Sigmoid colon (tissue), 7 donors: ENCODE measurements around the gene SLC25A34. TPM values are rescaled to one million over a fixed set of nuclear protein-coding genes. Genes with fewer than 3 reads are reported as not detected.

Experiments used
- DNase-seq: peaks from one replicate; pipeline ENCODE4 v3.0.0-alpha.2; 2019
- H3K27ac ChIP-seq, 4 donors: fragments of 200-600 bp; sonication (generic); one replicate each; pipeline ENCODE4 v1.5.1; 2016 to 2019; ENCODE audit warnings: mild to moderate bottlenecking in 1 of 4
- H3K27me3 ChIP-seq, 3 donors: fragments of 200-600 bp; sonication (generic); one replicate each; pipeline ENCODE4 v1.5.1; 2019; ENCODE audit warnings: mild to moderate bottlenecking in 1 of 3
- H3K36me3 ChIP-seq, 4 donors: fragments of 200-600 bp; sonication (generic); one replicate each; pipeline ENCODE4 v1.5.1; 2016 to 2019
- H3K4me1 ChIP-seq, 4 donors: fragments of 200-600 bp; sonication (generic); one replicate each; pipeline ENCODE4 v1.5.1; 2017 to 2019
- H3K4me3 ChIP-seq, 4 donors: fragments of 200-600 bp; sonication (generic); one replicate each; pipeline ENCODE4 v1.5.1; 2017 to 2019; ENCODE audit warnings: mild to moderate bottlenecking in 2 of 4, moderate library complexity in 1 of 4
- H3K9me3 ChIP-seq, 4 donors: fragments of 200-600 bp in 3 of 4; sonication (generic) in 3 of 4; one replicate each; pipeline versions ENCODE4 v1.5.1 to v1.6.1; 2013 to 2019
- CTCF ChIP-seq, 4 experiments: fragments of 450-650 bp in 3 of 4; fragments of 200-600 bp in 1 of 4; IDR thresholded peaks; one replicate each; pipeline ENCODE4 v1.5.1; 2016 to 2019; ENCODE audit warnings: antibody characterized with exemption in 4 of 4, mild to moderate bottlenecking in 3 of 4, moderate library complexity in 2 of 4
- EP300 ChIP-seq, 4 donors: sonication (generic); formaldehyde crosslinking; IDR thresholded peaks; one replicate each; pipeline ENCODE4 v1.6.1; 2017; ENCODE audit warnings: antibody characterized with exemption in 4 of 4
- POLR2A ChIP-seq, 2 donors: fragments of 450-650 bp; IDR thresholded peaks; one replicate each; pipeline ENCODE4 v1.6.1; 2016; ENCODE audit warnings: antibody characterized with exemption in 2 of 2, mild to moderate bottlenecking in 2 of 2, moderate library complexity in 2 of 2
- POLR2AphosphoS5 ChIP-seq, 4 donors: sonication (generic); formaldehyde crosslinking; IDR thresholded peaks; one replicate each; pipeline ENCODE4 v1.6.1; 2017; ENCODE audit warnings: antibody characterized with exemption in 4 of 4
- WGBS, 2 donors: extraction: QIAGEN DNeasy Blood & Tissue Kit; methylation state at CpG; one replicate each; pipeline ENCODE4 v1.1.7; 2013; 5-methylcytosine and 5-hydroxymethylcytosine counted together
- intact Hi-C: fragments of 100-400 bp; cut with DNase I; formaldehyde crosslinking; loops from one replicate; pipeline ENCODE4 v1.15.1; 2023
- polyA plus RNA-seq, 3 donors: library from polyadenylated mRNA; stranded (reverse); fragments of 200-250 nt; gene quantifications; one replicate each; pipeline ENCODE4 v1.2.3, GENCODE V29; 2013
- total RNA-seq, 4 donors: library from RNA; depleted of rRNA; stranded (reverse); fragments of >200 nt; gene quantifications; one replicate each; pipeline ENCODE4 v1.1.0, GENCODE V29; 2016
- donor health status: healthy with polysubstance abuse.
- donor health status: Bipolar disorder and iron deficiency.
- donor health status: healthy.

SLC25A34 gene
- total and polyA plus RNA-seq, 7 donors, result 0.36 to 16.0 (median 1.8) TPM

- TF ChIP-seq CTCF (IDR thresholded peaks at IDR 0.05) (no peak), POLR2AphosphoS5 (IDR thresholded peaks at IDR 0.05) (no peak)
- Histone ChIP-seq H3K9me3 (no peaks in the 10 kb centered on the region), H3K4me3 (no peak overlapping the region), H3K36me3 (peaks cover 40 to 75% (median 61%) of the 10 kb centered on the region in 4 donors), H3K27ac (no peak overlapping the region), H3K4me1 (peaks cover 0 to 13% (median 0%) of the 10 kb centered on the region in 4 donors), H3K27me3 (no peaks in the 10 kb centered on the region)
- 84 to 89% methylated on average over 7 of the region's 7 CpGs for WGBS, 2 donors
- no peak for DNase-seq
- intact Hi-C loops, result no loop called here
Observed at GRCh38 chr1:15732686-15733081, 3.4 kb upstream of the SLC25A34 start.

- WGBS, 2 donors, result 93 to 94% methylated on average over 11 of the region's 11 CpGs
- Histone ChIP-seq H3K4me3 (no peak overlapping the region), H3K27me3 (no peaks in the 10 kb centered on the region), H3K36me3 (peaks cover 34 to 69% (median 55%) of the 10 kb centered on the region in 4 donors), H3K9me3 (no peaks in the 10 kb centered on the region), H3K4me1 (peaks cover 0 to 13% (median 0%) of the 10 kb centered on the region in 4 donors), H3K27ac (no peak overlapping the region)
- TF ChIP-seq POLR2AphosphoS5 (IDR thresholded peaks at IDR 0.05), result no peak
- TF ChIP-seq POLR2A (IDR thresholded peaks at IDR 0.05), result no peak
- no peak for TF ChIP-seq CTCF (IDR thresholded peaks at IDR 0.05)
- TF ChIP-seq EP300 (IDR thresholded peaks at IDR 0.05), result no peak
- DNase-seq, result no peak
- intact Hi-C loops, result no loop called here
Observed at GRCh38 chr1:15733218-15733725, 2.8 kb upstream of the SLC25A34 start.

GRCh38 chr1:15733726-15734226 lies 2.3 kb upstream of the SLC25A34 start:
- Histone ChIP-seq H3K27ac (no peak overlapping the region), H3K27me3 (no peaks in the 10 kb centered on the region), H3K36me3 (peaks cover 29 to 64% (median 51%) of the 10 kb centered on the region in 4 donors), H3K4me3 (no peak overlapping the region), H3K9me3 (no peaks in the 10 kb centered on the region), H3K4me1 (peaks cover 0 to 13% (median 0%) of the 10 kb centered on the region in 4 donors)
- WGBS, 2 donors, result 95% methylated on average over 27 of the region's 27 CpGs
- no peak for DNase-seq
- intact Hi-C loops, result no loop called here
- no peak for TF ChIP-seq POLR2A (IDR thresholded peaks at IDR 0.05)
- TF ChIP-seq POLR2AphosphoS5 (IDR thresholded peaks at IDR 0.05), result no peak
- no peak for TF ChIP-seq EP300 (IDR thresholded peaks at IDR 0.05)
- TF ChIP-seq CTCF (IDR thresholded peaks at IDR 0.05), result no peak

GRCh38 chr1:15734296-15734695 lies 1.8 kb upstream of the SLC25A34 start:
- Histone ChIP-seq H3K9me3 (no peaks in the 10 kb centered on the region), H3K4me1 (peaks cover 0 to 13% (median 0%) of the 10 kb centered on the region in 4 donors), H3K4me3 (no peak overlapping the region), H3K36me3 (peaks cover 25 to 59% (median 46%) of the 10 kb centered on the region in 4 donors), H3K27me3 (no peaks in the 10 kb centered on the region), H3K27ac (no peak overlapping the region)
- WGBS, 2 donors, result 81 to 85% methylated on average over 13 of the region's 13 CpGs
- DNase-seq, result no peak
- TF ChIP-seq POLR2A (IDR thresholded peaks at IDR 0.05) (no peak), CTCF (IDR thresholded peaks at IDR 0.05) (no peak), EP300 (IDR thresholded peaks at IDR 0.05) (no peak), POLR2AphosphoS5 (IDR thresholded peaks at IDR 0.05) (no peak)
- intact Hi-C loops, result no loop called here

- WGBS, 2 donors, result 63 to 84% methylated on average over 17 of the region's 17 CpGs
- intact Hi-C loops, result no loop called here
- no peaks in the 10 kb centered on the region for H3K9me3 ChIP-seq
- H3K27ac ChIP-seq, result no peak overlapping the region
- H3K27me3 ChIP-seq, result no peaks in the 10 kb centered on the region
- H3K4me3 ChIP-seq, result no peak overlapping the region
- no peak for DNase-seq
- peaks cover 25 to 53% (median 40%) of the 10 kb centered on the region in 4 donors for H3K36me3 ChIP-seq
- H3K4me1 ChIP-seq, result peaks cover 0 to 13% (median 0%) of the 10 kb centered on the region in 4 donors
- no peak for TF ChIP-seq POLR2A (IDR thresholded peaks at IDR 0.05)
- no peak for TF ChIP-seq EP300 (IDR thresholded peaks at IDR 0.05)
- no peak for TF ChIP-seq POLR2AphosphoS5 (IDR thresholded peaks at IDR 0.05)
- no peak for TF ChIP-seq CTCF (IDR thresholded peaks at IDR 0.05)
Observed at GRCh38 chr1:15734901-15735300, 1.2 kb upstream of the SLC25A34 start.
